HG02885 (cell line): ENCODE data around the gene INHBE.
A peak's percentile ranks its signal among the peaks of the same experiment; 100 is the strongest.

ENCODE experiments used
- ATAC-seq: cut with Tn5 transposase; IDR thresholded peaks from one replicate; pipeline ENCODE4 v1.9.1; 2021; ENCODE audit warnings: mild to moderate bottlenecking; ENCODE audit not compliant: unreplicated experiment, poor library complexity

Gene INHBE

DNA sequence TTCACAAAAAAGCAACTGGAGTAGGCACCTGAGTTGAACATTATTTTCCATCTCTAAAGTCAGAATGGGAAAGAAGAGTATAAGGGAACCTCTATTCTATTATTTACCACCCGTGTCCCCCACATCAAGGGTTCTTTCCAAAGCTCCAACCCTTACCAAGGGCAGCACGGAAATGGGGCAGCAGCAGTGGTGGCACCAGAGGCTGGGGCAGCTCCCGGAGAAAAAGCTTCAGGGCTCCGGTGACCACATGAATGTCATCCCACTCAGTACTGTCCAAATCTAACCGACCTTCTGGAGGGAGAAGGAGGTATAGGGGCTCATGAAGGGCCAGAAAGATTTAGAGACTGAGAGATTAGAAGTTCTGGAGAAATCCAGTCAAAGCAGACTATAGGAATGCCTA is 18.8 kb downstream of the INHBE start:
- ATAC-seq: no peak

DNA sequence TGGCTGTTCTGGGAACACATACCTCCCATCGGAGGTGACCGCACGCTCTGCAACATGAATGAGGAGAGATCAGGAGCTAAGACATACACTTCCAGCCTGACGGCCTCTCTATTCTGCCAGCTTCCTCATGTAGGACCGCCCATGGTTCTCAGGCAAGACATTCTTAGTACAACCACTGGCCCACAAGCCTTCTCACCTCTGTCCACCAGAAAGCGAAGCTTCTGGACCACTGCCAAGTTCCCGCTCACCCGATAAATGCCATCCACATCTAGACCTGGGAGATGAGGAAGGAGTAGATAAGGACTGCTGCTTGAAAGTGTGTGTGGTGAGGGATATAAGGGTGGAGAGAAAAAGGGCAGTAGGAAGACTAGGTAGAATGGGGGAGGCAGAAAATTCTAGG is 19.3 kb downstream of the INHBE start:
- no peak for ATAC-seq

- no peak for ATAC-seq
These were observed 19.8 kb downstream of the INHBE start for GRCh38 chr12:57474862-57475261.

DNA sequence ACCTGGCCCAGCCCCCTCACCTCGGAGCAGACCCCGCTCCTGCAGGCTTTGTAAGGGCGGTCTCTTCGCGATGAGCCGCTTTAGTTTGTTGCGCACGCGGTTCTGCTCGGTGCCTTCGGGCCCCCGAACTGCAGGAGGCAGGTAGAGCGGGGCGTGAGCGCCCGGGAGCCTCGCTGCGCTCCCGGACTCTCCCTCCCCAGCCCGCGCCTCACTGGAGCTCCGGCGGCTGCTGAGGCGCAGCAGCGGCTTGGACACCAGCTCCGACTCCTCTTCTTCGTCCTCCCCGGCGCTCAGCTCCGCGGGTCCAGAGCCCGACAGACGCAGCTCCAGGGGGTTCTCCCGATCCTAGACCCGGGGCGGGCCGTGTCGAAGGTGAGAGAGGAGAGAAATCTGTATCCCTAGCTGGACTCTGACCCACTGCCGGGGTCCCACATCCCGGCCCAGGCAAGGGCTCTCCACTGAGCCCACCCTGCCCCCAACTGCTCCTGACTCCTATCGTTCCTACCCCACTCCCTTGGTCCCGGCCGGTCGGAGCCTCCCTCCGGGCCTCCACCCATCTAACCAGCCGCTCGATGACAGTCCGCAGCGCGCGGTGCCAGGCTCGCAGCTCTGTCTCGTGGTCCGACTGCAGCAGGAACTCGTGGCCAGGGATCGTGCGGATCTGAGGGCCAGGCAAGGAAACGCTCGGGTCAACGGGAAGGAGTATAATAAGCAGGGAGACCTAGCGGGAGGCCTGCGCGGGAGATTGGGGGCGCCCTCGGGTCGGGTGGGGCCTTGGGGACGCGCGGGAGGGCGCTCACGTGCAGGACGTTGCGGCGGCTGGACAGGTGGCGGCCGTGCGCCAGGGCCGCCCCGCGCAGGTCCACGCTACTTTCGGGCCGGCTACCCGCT is 20.4 kb downstream of the INHBE start:
- ATAC-seq: no peak

GRCh38 chr12:57476162-57476992 is 21.3 kb downstream of the INHBE start:
- no peak for ATAC-seq

GRCh38 chr12:57476993-57477709 is 22.0 kb downstream of the INHBE start:
- ATAC-seq: no peak

DNA sequence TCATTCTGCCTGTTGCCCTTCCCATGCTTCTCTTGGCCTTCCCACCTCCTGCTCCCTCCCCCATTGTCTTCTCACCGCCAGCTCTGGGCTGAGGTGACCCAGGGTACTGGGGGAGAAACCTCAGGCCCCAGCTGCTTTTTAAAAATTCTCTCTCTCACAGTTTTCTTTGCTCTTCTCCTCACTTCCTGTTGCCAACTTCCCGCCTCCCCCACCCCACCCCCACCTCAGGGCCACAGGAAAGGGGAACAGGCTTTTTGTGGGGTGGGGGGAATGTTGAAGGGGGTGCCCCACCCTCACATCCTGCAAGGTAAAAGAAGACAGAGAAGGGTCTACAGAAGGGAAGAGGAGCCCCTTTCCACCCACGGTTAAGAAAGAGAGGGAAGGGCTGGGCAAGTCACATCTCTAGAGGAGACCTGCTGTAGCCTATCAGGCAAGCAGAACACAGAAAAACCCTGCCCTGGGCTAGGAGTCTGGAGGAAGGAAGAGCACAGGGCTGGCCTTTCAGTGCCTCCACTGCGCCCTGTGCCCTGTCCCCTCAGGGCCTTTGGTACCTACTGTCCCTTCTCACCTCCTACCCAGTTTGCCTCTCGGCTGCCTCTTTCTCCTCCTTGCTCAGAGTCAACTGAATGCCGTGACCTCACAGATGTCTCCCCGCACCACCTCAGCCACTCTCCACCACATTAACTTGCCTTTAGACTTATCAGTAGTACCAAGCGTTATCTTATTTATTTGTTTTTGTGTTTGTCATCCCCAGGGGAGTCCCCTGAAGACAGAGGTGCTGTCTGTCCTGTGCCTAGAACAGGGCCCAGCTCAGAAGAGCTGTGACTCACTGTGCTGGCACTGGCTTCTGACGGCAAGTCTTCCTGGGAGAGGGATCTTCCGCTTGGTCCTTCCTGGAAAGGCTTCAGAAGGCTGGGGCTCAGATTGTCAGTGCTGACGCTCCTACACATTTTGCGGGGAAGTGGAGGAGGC is 22.9 kb downstream of the INHBE start:
- peak; percentile 37 for ATAC-seq

GRCh38 chr12:57479043-57479375 is 23.9 kb downstream of the INHBE start:
- peak; percentile 16 for ATAC-seq

- peak; percentile 37 for ATAC-seq
These were observed 24.4 kb downstream of the INHBE start, which contains the start of gene ARHGAP9 for GRCh38 chr12:57479376-57480115. ARHGAP9 (minus strand) TSS chr12:57479866; CDS start chr12:57479406, 460 bp downstream.

DNA sequence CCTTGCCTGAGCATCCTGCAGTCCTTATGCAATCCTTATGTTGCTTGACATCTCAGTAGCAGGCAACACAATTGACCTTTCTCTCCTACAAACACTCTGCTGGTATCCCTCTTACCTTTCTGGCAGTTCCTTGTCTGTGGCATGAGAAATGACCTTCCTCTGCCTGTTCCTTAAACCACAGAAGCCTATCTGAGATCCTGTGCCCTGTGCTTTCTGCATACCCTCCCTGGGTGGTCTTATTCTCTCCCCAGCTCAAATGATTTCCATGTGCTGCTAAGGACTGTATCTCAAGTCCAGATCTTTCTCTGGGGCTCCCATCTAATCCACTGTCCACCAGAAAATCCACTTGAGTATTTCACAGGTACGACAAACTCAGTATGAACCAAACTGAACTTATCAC is 26.6 kb downstream of the INHBE start:
- no peak for ATAC-seq

DNA sequence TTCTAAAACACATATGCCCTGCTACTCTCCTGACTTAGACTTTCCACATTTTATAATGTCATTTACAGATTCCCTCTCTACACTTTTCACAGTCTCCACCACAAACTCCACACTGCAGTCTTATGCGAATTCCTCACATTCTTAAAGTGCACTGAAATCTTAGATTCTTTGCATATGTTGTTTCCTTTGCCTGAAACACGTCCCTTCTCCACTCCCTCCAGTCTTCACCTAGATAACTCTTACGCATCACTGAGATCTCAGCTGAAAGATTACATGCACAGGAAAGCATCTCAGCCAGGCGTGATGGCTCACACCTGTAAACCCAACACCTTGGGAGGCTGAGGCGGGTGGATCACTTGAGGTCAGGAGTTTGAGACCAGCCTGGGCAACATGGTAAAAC is 28.4 kb downstream of the INHBE start:
- no peak for ATAC-seq

- no peak for ATAC-seq
These were observed 30.6 kb downstream of the INHBE start for GRCh38 chr12:57485695-57486094.

- ATAC-seq: no peak
These were observed 32.0 kb downstream of the INHBE start for GRCh38 chr12:57487055-57487596.

- ATAC-seq: peak; percentile 99
These were observed 32.7 kb downstream of the INHBE start, which contains the start of gene MARS1 for GRCh38 chr12:57487597-57488401. MARS1 (plus strand) TSS chr12:57488068; CDS start chr12:57488091, 23 bp downstream.

GRCh38 chr12:57488402-57489156 is 33.5 kb downstream of the INHBE start:
- ATAC-seq: no peak

GRCh38 chr12:57489157-57489641 is 34.1 kb downstream of the INHBE start:
- no peak for ATAC-seq

DNA sequence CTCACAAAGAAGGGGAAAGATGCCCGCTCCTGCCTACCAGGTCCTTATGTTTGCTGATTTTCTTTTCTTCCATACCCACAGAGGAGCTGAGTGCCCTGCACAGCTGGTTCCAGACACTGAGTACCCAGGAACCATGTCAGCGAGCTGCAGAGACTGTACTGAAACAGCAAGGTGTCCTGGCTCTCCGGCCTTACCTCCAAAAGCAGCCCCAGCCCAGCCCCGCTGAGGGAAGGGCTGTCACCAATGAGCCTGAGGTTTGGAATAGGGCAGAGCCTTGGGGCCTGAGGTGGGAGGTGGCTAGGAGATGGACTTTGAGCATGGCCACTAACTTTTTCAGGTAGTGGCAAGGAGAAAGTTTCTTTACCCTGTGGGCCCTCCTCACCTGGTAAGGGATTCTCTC is 35.0 kb downstream of the INHBE start:
- ATAC-seq: no peak
